BLaER1 treated with 17β-estradiol and CSF1 and Interleukin-3, amounts not matched to agents 10 nM and 100 nM (cell line): ENCODE results near the gene NFAT5.

Experiments
- H3K27ac ChIP-seq, 11 experiments: shearing (Covaris generic); formaldehyde crosslinking; 2 replicates each; pipeline ENCODE4 v1.8.1; 2022
- H3K27me3 ChIP-seq, 11 experiments: shearing (Covaris generic); formaldehyde crosslinking; 2 replicates each; pipeline ENCODE4 v1.8.1; 2022
- H3K36me3 ChIP-seq, 11 experiments: shearing (Covaris generic); formaldehyde crosslinking; 2 replicates each; pipeline ENCODE4 v1.8.1; 2022
- H3K4me1 ChIP-seq, 10 experiments: shearing (Covaris generic); formaldehyde crosslinking; 2 replicates each; pipeline ENCODE4 v1.8.1; 2022
- H3K4me2 ChIP-seq, 11 experiments: shearing (Covaris generic); formaldehyde crosslinking; 2 replicates each; pipeline ENCODE4 v1.8.1; 2022
- H3K4me3 ChIP-seq, 10 experiments: shearing (Covaris generic); formaldehyde crosslinking; 2 replicates each; pipeline ENCODE4 v1.8.1; 2022
- H3K9ac ChIP-seq, 11 experiments: shearing (Covaris generic); formaldehyde crosslinking; 2 replicates each; pipeline ENCODE4 v1.8.1; 2022
- H3K9me3 ChIP-seq, 11 experiments: shearing (Covaris generic); formaldehyde crosslinking; replicated peaks in 1 of 11; 2 replicates each; pipeline ENCODE4 v1.8.1; 2022
- H4K20me1 ChIP-seq, 11 experiments: shearing (Covaris generic); formaldehyde crosslinking; 2 replicates each; pipeline ENCODE4 v1.8.1; 2022
- Cebpa-rat ChIP-seq, 11 experiments: shearing (Covaris generic); IDR thresholded peaks; 2 replicates each; pipeline ENCODE4 v1.8.1; 2022

The NFAT5 gene

GRCh38 chr16:69732101-69732500 lies 166.3 kb downstream of the NFAT5 start:
- H3K36me3 ChIP-seq, result 0 out of 22 replicates have a peak, but pooled peaks cover 0 to 3% (median 0%) of the 10 kb centered on the region in 11 experiments
- no peak overlapping the region for H3K4me2 ChIP-seq
- no peaks in the 10 kb centered on the region for H3K27me3 ChIP-seq
- H3K4me3 ChIP-seq, result no peak overlapping the region
- H3K27ac ChIP-seq, result peak overlapping the region in 1 of 11 experiments; percentile 10; a peak in 1 of 22 replicates
- no peak overlapping the region for H3K9ac ChIP-seq
- no peaks in the 10 kb centered on the region for H3K9me3 ChIP-seq
- H4K20me1 ChIP-seq, result no peaks in the 10 kb centered on the region
- TF ChIP-seq Cebpa-rat (IDR thresholded peaks at IDR 0.05), result no peak
- H3K4me1 ChIP-seq, result peaks cover 14 to 23% (median 19%) of the 10 kb centered on the region in 10 experiments

GRCh38 chr16:69741519-69741918 lies 175.8 kb downstream of the NFAT5 start:
- H3K4me2 ChIP-seq, result no peak overlapping the region
- no peak for TF ChIP-seq Cebpa-rat (IDR thresholded peaks at IDR 0.05)
- peaks cover 69 to 79% (median 75%) of the 10 kb centered on the region in 11 experiments for H3K36me3 ChIP-seq
- no peak overlapping the region for H3K4me3 ChIP-seq
- H3K27me3 ChIP-seq, result no peaks in the 10 kb centered on the region
- H3K4me1 ChIP-seq, result peaks cover 0 to 8% (median 0%) of the 10 kb centered on the region in 10 experiments; a peak in 2 of 20 replicates
- peak overlapping the region in 1 of 11 experiments; percentile 1; a peak in 1 of 22 replicates for H3K27ac ChIP-seq
- no peaks in the 10 kb centered on the region for H3K9me3 ChIP-seq
- H4K20me1 ChIP-seq, result peaks cover 0 to 64% (median 55%) of the 10 kb centered on the region in 11 experiments; a peak in 21 of 22 replicates
- H3K9ac ChIP-seq, result no peak overlapping the region

- peaks cover 0 to 71% (median 62%) of the 10 kb centered on the region in 11 experiments; a peak in 21 of 22 replicates for H4K20me1 ChIP-seq
- no peak overlapping the region for H3K9ac ChIP-seq
- peaks cover 0 to 8% (median 0%) of the 10 kb centered on the region in 10 experiments; a peak in 2 of 20 replicates for H3K4me1 ChIP-seq
- H3K27me3 ChIP-seq, result no peaks in the 10 kb centered on the region
- peaks cover 76 to 86% (median 82%) of the 10 kb centered on the region in 11 experiments for H3K36me3 ChIP-seq
- no peak overlapping the region for H3K4me2 ChIP-seq
- H3K27ac ChIP-seq, result peak overlapping the region in 1 of 11 experiments; percentile 1; a peak in 1 of 22 replicates
- H3K4me3 ChIP-seq, result no peak overlapping the region
- H3K9me3 ChIP-seq, result no peaks in the 10 kb centered on the region
- no peak for TF ChIP-seq Cebpa-rat (IDR thresholded peaks at IDR 0.05)
These were observed 176.5 kb downstream of the NFAT5 start for GRCh38 chr16:69741951-69742904.

- Histone ChIP-seq H3K36me3 (peaks cover 97 to 100% (median 100%) of the 10 kb centered on the region in 11 experiments), H4K20me1 (peaks cover 0 to 95% (median 78%) of the 10 kb centered on the region in 11 experiments; a peak in 21 of 22 replicates), H3K9ac (no peak overlapping the region)
These were observed 178.8 kb downstream of the NFAT5 start for GRCh38 chr16:69744363-69745231.

GRCh38 chr16:69745232-69745612 lies 179.5 kb downstream of the NFAT5 start:
- H3K4me3 ChIP-seq, result no peak overlapping the region
- H3K36me3 ChIP-seq, result peaks cover 97 to 100% (median 100%) of the 10 kb centered on the region in 11 experiments
- no peaks in the 10 kb centered on the region for H3K9me3 ChIP-seq
- no peak overlapping the region for H3K9ac ChIP-seq
- H3K27me3 ChIP-seq, result no peaks in the 10 kb centered on the region
- H3K4me1 ChIP-seq, result peaks cover 0 to 8% (median 0%) of the 10 kb centered on the region in 10 experiments; a peak in 2 of 20 replicates
- peaks cover 0 to 100% (median 84%) of the 10 kb centered on the region in 11 experiments; a peak in 21 of 22 replicates for H4K20me1 ChIP-seq
- no peak overlapping the region for H3K4me2 ChIP-seq
- no peak overlapping the region; a peak in 1 of 22 replicates for H3K27ac ChIP-seq
- no peak for TF ChIP-seq Cebpa-rat (IDR thresholded peaks at IDR 0.05)

More at GRCh38 chr16:69744363-69745231, 178.8 kb downstream of the NFAT5 start:
- H3K4me1 ChIP-seq, result peaks cover 0 to 8% (median 0%) of the 10 kb centered on the region in 10 experiments; a peak in 2 of 20 replicates
- no peak overlapping the region for H3K4me3 ChIP-seq
- no peak overlapping the region for H3K4me2 ChIP-seq
- no peaks in the 10 kb centered on the region for H3K27me3 ChIP-seq
- H3K27ac ChIP-seq, result no peak overlapping the region
- H3K9me3 ChIP-seq, result no peaks in the 10 kb centered on the region
- no peak for TF ChIP-seq Cebpa-rat (IDR thresholded peaks at IDR 0.05)

GRCh38 chr16:69745959-69746358 lies 180.2 kb downstream of the NFAT5 start:
- no peak for TF ChIP-seq Cebpa-rat (IDR thresholded peaks at IDR 0.05)
- Histone ChIP-seq H3K4me3 (no peak overlapping the region), H3K4me2 (no peak overlapping the region), H3K27me3 (no peaks in the 10 kb centered on the region), H3K36me3 (peaks cover 99 to 100% (median 100%) of the 10 kb centered on the region in 11 experiments), H3K4me1 (peaks cover 0 to 8% (median 0%) of the 10 kb centered on the region in 10 experiments; a peak in 2 of 20 replicates), H4K20me1 (peaks cover 0 to 100% (median 88%) of the 10 kb centered on the region in 11 experiments; a peak in 21 of 22 replicates), H3K9ac (peak overlapping the region in 1 of 11 experiments; percentile 30; a peak in 2 of 22 replicates), H3K27ac (no peak overlapping the region; a peak in 1 of 22 replicates), H3K9me3 (no peaks in the 10 kb centered on the region)

- H3K9me3 ChIP-seq, result no peaks in the 10 kb centered on the region
- H3K4me1 ChIP-seq, result peaks cover 0 to 3% (median 2%) of the 10 kb centered on the region in 10 experiments; a peak in 10 of 20 replicates
- no peak overlapping the region for H3K4me3 ChIP-seq
- peaks cover 99 to 100% (median 100%) of the 10 kb centered on the region in 11 experiments for H3K36me3 ChIP-seq
- TF ChIP-seq Cebpa-rat (IDR thresholded peaks at IDR 0.05), result no peak
- H3K4me2 ChIP-seq, result no peak overlapping the region
- peaks cover 0 to 100% (median 83%) of the 10 kb centered on the region in 11 experiments; a peak in 21 of 22 replicates for H4K20me1 ChIP-seq
- 0 out of 22 replicates have a peak overlapping the region, but pooled peaks of 1 of the 11 experiments have one; percentile 13 for H3K9ac ChIP-seq
- H3K27me3 ChIP-seq, result no peaks in the 10 kb centered on the region
- H3K27ac ChIP-seq, result no peak overlapping the region
These were observed 181.3 kb downstream of the NFAT5 start for GRCh38 chr16:69747115-69747514.

GRCh38 chr16:69748694-69749345 lies 183.1 kb downstream of the NFAT5 start:
- Histone ChIP-seq H3K4me3 (no peak overlapping the region), H3K9me3 (no peaks in the 10 kb centered on the region), H3K36me3 (peaks cover 86 to 99% (median 93%) of the 10 kb centered on the region in 11 experiments), H3K27me3 (no peaks in the 10 kb centered on the region), H3K9ac (0 out of 22 replicates have a peak overlapping the region, but pooled peaks of 1 of the 11 experiments have one; percentile 4), H4K20me1 (peaks cover 0 to 100% (median 85%) of the 10 kb centered on the region in 11 experiments; a peak in 19 of 22 replicates), H3K4me1 (peaks cover 14 to 20% (median 19%) of the 10 kb centered on the region in 10 experiments), H3K4me2 (no peak overlapping the region), H3K27ac (no peak overlapping the region)
- no peak for TF ChIP-seq Cebpa-rat (IDR thresholded peaks at IDR 0.05)
